Measurements from ENCODE around the gene MTR.
"Not testable (repeated sequence)": the region's sequence is repeated elsewhere in the genome, so short reads cannot be mapped to it uniquely, and the experiment has no call there.

Gene MTR

GRCh38 chr1:236833575-236833974 lies 38.5 kb downstream of the MTR start:
- no peak for DNase-seq (ENCODE audit: low read depth)

GRCh38 chr1:236834876-236835275 lies 39.8 kb downstream of the MTR start:
- DNase-seq (ENCODE audit: low read depth) = no peak

GRCh38 chr1:236835491-236835890 lies 40.4 kb downstream of the MTR start:
- DNase-seq (ENCODE audit: low read depth) = no peak

GRCh38 chr1:236836157-236836556 lies 41.1 kb downstream of the MTR start:
- no peak for DNase-seq (ENCODE audit: low read depth)

- DNase-seq (ENCODE audit: low read depth) = no peak
Observed at GRCh38 chr1:236837115-236837514, 42.0 kb downstream of the MTR start.

GRCh38 chr1:236837897-236838296 lies 42.8 kb downstream of the MTR start:
- no peak for DNase-seq (ENCODE audit: low read depth)

GRCh38 chr1:236841341-236841740 lies 46.2 kb downstream of the MTR start:
- no peak for DNase-seq (ENCODE audit: low read depth)

GRCh38 chr1:236844499-236845271 lies 49.6 kb downstream of the MTR start:
- no peak for DNase-seq (ENCODE audit: low read depth)

- no peak for DNase-seq (ENCODE audit: low read depth)
Observed at GRCh38 chr1:236845830-236846229, 50.7 kb downstream of the MTR start.

GRCh38 chr1:236848274-236848923 lies 53.3 kb downstream of the MTR start:
- no peak for DNase-seq (ENCODE audit: low read depth)

- no peak for DNase-seq (ENCODE audit: low read depth)
Observed at GRCh38 chr1:236850077-236850979, 55.2 kb downstream of the MTR start.

- DNase-seq (ENCODE audit: low read depth) = no peak
Observed at GRCh38 chr1:236851871-236852270, 56.8 kb downstream of the MTR start.

GRCh38 chr1:236853921-236854604 lies 59.0 kb downstream of the MTR start:
- no peak for DNase-seq (ENCODE audit: low read depth)

- DNase-seq (ENCODE audit: low read depth) = no peak
Observed at GRCh38 chr1:236854605-236854983, 59.5 kb downstream of the MTR start.

GRCh38 chr1:236856649-236857048 lies 61.6 kb downstream of the MTR start:
- not testable (repeated sequence) for DNase-seq (ENCODE audit: low read depth)

GRCh38 chr1:236858165-236858564 lies 63.1 kb downstream of the MTR start:
- DNase-seq (ENCODE audit: low read depth) = no peak

- DNase-seq (ENCODE audit: low read depth) = no peak
Observed at GRCh38 chr1:236860101-236860500, 65.0 kb downstream of the MTR start.

GRCh38 chr1:236860674-236861073 lies 65.6 kb downstream of the MTR start:
- no peak for DNase-seq (ENCODE audit: low read depth)

- no peak for DNase-seq (ENCODE audit: low read depth)
Observed at GRCh38 chr1:236861560-236862218, 66.6 kb downstream of the MTR start.

- DNase-seq (ENCODE audit: low read depth) = no peak
Observed at GRCh38 chr1:236862219-236862591, 67.1 kb downstream of the MTR start.

- DNase-seq (ENCODE audit: low read depth) = no peak
Observed at GRCh38 chr1:236862615-236863211, 67.6 kb downstream of the MTR start.

All from stimulated activated CD8-positive, alpha-beta memory T cell treated with anti-CD3 and anti-CD28 coated beads, Interleukin-4, amount 100 ng/mL, for 24 hours (primary cell).